Trophoblast cell (in vitro differentiated cells and primary cell): Measurements from ENCODE around the gene FGF1.
A peak's percentile ranks its signal among the peaks of the same experiment; 100 is the strongest.

Experiments used
- DNase-seq, 2 donors: peaks; one replicate each; pipeline ENCODE4 v3.0.0-alpha.2; 2016
- H2AFZ ChIP-seq: 2 replicates; pipeline ENCODE4 v1.6.1; 2013; ENCODE audit warnings: low read length, moderate library complexity, mild to moderate bottlenecking; ENCODE audit not compliant: insufficient read depth, poor library complexity
- H2AK5ac ChIP-seq: 2 replicates; pipeline ENCODE4 v1.6.1; 2013; ENCODE audit warnings: mild to moderate bottlenecking, low read length
- H2BK120ac ChIP-seq: 2 replicates; pipeline ENCODE4 v1.6.1; 2013; ENCODE audit warnings: low read length, mild to moderate bottlenecking, moderate library complexity; ENCODE audit not compliant: insufficient read depth, poor library complexity
- H2BK12ac ChIP-seq: 2 replicates; pipeline ENCODE4 v1.6.1; 2013; ENCODE audit warnings: mild to moderate bottlenecking, low read length, moderate library complexity
- H2BK5ac ChIP-seq: 2 replicates; pipeline ENCODE4 v1.6.1; 2013; ENCODE audit warnings: low read length, low read depth, moderate library complexity, mild to moderate bottlenecking; ENCODE audit not compliant: poor library complexity
- H3K14ac ChIP-seq: 2 replicates; pipeline ENCODE4 v1.6.1; 2013; ENCODE audit warnings: mild to moderate bottlenecking, low read length
- H3K18ac ChIP-seq: 2 replicates; pipeline ENCODE4 v1.6.1; 2013; ENCODE audit warnings: mild to moderate bottlenecking, low read length
- H3K23ac ChIP-seq: 2 replicates; pipeline ENCODE4 v1.6.1; 2013; ENCODE audit warnings: low read length
- H3K27ac ChIP-seq: 2 replicates; pipeline ENCODE4 v1.5.1; 2013; ENCODE audit warnings: low read depth, mild to moderate bottlenecking, inconsistent platforms, low read length, moderate library complexity
- H3K27me3 ChIP-seq: 2 replicates; pipeline ENCODE4 v1.6.1; 2013; ENCODE audit warnings: inconsistent platforms, mild to moderate bottlenecking, low read length, moderate library complexity; ENCODE audit not compliant: insufficient read depth
- H3K36me3 ChIP-seq, 2 experiments: 1 replicate in 1 of 2; 2 replicates in 1 of 2; pipeline ENCODE4 v1.6.1; 2013; ENCODE audit warnings: low read length in 2 of 2, mild to moderate bottlenecking in 2 of 2, moderate library complexity in 1 of 2; ENCODE audit not compliant: insufficient read depth in 2 of 2, control insufficient read depth in 1 of 2
- H3K4ac ChIP-seq: 2 replicates; pipeline ENCODE4 v1.6.1; 2013; ENCODE audit warnings: low read depth, mild to moderate bottlenecking, low read length, moderate library complexity
- H3K4me1 ChIP-seq, 2 experiments: 1 replicate in 1 of 2; 2 replicates in 1 of 2; pipeline ENCODE4 v1.6.1; 2013; ENCODE audit warnings: low read length in 2 of 2, mild to moderate bottlenecking in 2 of 2, moderate library complexity in 1 of 2; ENCODE audit not compliant: insufficient read depth in 2 of 2, control insufficient read depth in 1 of 2
- H3K4me2 ChIP-seq: 2 replicates; pipeline ENCODE4 v1.6.1; 2013; ENCODE audit warnings: inconsistent platforms, mild to moderate bottlenecking, low read length, moderate library complexity
- H3K4me3 ChIP-seq: 2 replicates; pipeline ENCODE4 v1.5.1; 2013; ENCODE audit warnings: mild to moderate bottlenecking, low read depth, low read length, inconsistent platforms
- H3K79me1 ChIP-seq: one replicate; pipeline ENCODE4 v1.6.1; 2013; ENCODE audit warnings: low read length
- H3K79me2 ChIP-seq: 2 replicates; pipeline ENCODE4 v1.6.1; 2013; ENCODE audit warnings: low read length, mild to moderate bottlenecking; ENCODE audit not compliant: control insufficient read depth, insufficient read depth, poor library complexity
- H3K9ac ChIP-seq: 2 replicates; pipeline ENCODE4 v1.6.1; 2013; ENCODE audit warnings: mild to moderate bottlenecking, low read length
- H3K9me3 ChIP-seq: 2 replicates; pipeline ENCODE4 v1.6.1; 2013; ENCODE audit warnings: low read depth, mild to moderate bottlenecking, control low read depth, inconsistent platforms, low read length; ENCODE audit not compliant: insufficient read depth
- H4K12ac ChIP-seq: 2 replicates; pipeline ENCODE4 v1.6.1; 2013; ENCODE audit warnings: low read depth, mild to moderate bottlenecking, low read length, moderate library complexity
- H4K8ac ChIP-seq: 2 replicates; pipeline ENCODE4 v1.6.1; 2013; ENCODE audit warnings: low read depth, mild to moderate bottlenecking, low read length, moderate library complexity
- H4K91ac ChIP-seq: one replicate; pipeline ENCODE4 v1.6.1; 2013; ENCODE audit warnings: low read depth, mild to moderate bottlenecking, low read length, moderate library complexity
- WGBS: extraction: QIAGEN DNeasy Blood & Tissue Kit; methylation state at CpG from one replicate; pipeline ENCODE4 v1.1.7; 2013; ENCODE audit warnings: missing lambda C conversion rate; ENCODE audit not compliant: insufficient read length, insufficient coverage; ENCODE audit errors: extremely low coverage; 5-methylcytosine and 5-hydroxymethylcytosine counted together

Gene FGF1

GRCh38 chr5:142663246-142663645, 22.6 kb downstream of the FGF1 start:
- WGBS = no CpG with 5 or more reads among the region's 6 CpGs

GRCh38 chr5:142661957-142662356, 23.9 kb downstream of the FGF1 start:
- WGBS = no CpG with 5 or more reads among the region's 11 CpGs
- DNase-seq = peak; percentile 34 to 54
- Histone ChIP-seq H2AK5ac (no peak overlapping the region), H3K79me1 (no peaks in the 10 kb centered on the region), H3K27ac (no peak overlapping the region), H3K23ac (no peak overlapping the region), H3K9me3 (no peaks in the 10 kb centered on the region), H3K4me3 (no peak overlapping the region), H3K14ac (no peak overlapping the region), H4K91ac (no peak overlapping the region), H2BK12ac (no peak overlapping the region), H2BK120ac (no peak overlapping the region), H4K8ac (no peak overlapping the region), H3K4me1 (no peaks in the 10 kb centered on the region), H3K4me2 (no peak overlapping the region), H3K36me3 (no peaks in the 10 kb centered on the region), H2BK5ac (no peak overlapping the region), H3K9ac (no peak overlapping the region), H3K79me2 (no peaks in the 10 kb centered on the region), H2AFZ (no peak overlapping the region), H3K27me3 (no peaks in the 10 kb centered on the region), H3K18ac (no peak overlapping the region), H3K4ac (no peak overlapping the region), H4K12ac (no peak overlapping the region)

More at GRCh38 chr5:142663246-142663645, 22.6 kb downstream of the FGF1 start:
- Histone ChIP-seq H2BK5ac (no peak overlapping the region), H3K9me3 (no peaks in the 10 kb centered on the region), H4K12ac (no peak overlapping the region), H2AK5ac (no peak overlapping the region), H2BK12ac (no peak overlapping the region), H3K27ac (no peak overlapping the region), H3K14ac (no peak overlapping the region), H3K18ac (no peak overlapping the region), H3K4me2 (no peak overlapping the region), H3K36me3 (no peaks in the 10 kb centered on the region), H3K79me1 (no peaks in the 10 kb centered on the region), H3K27me3 (no peaks in the 10 kb centered on the region), H4K91ac (no peak overlapping the region), H3K4me1 (peaks cover 5% of the 10 kb centered on the region in 2 experiments), H3K4me3 (no peak overlapping the region), H2AFZ (no peak overlapping the region), H2BK120ac (no peak overlapping the region), H3K9ac (no peak overlapping the region), H3K23ac (no peak overlapping the region), H3K4ac (no peak overlapping the region), H3K79me2 (no peaks in the 10 kb centered on the region), H4K8ac (no peak overlapping the region)
- DNase-seq = no peak

- no peak for DNase-seq
- Histone ChIP-seq H4K91ac (no peak overlapping the region), H3K36me3 (no peaks in the 10 kb centered on the region), H3K9ac (no peak overlapping the region), H3K4me3 (no peak overlapping the region), H2AK5ac (no peak overlapping the region), H3K79me1 (no peaks in the 10 kb centered on the region), H2BK120ac (no peak overlapping the region), H4K8ac (no peak overlapping the region), H3K23ac (no peak overlapping the region), H3K18ac (no peak overlapping the region), H3K79me2 (no peaks in the 10 kb centered on the region), H3K14ac (no peak overlapping the region), H3K4me2 (no peak overlapping the region), H3K27me3 (no peaks in the 10 kb centered on the region), H2BK12ac (no peak overlapping the region), H3K4me1 (no peaks in the 10 kb centered on the region), H3K27ac (no peak overlapping the region), H2AFZ (no peak overlapping the region), H2BK5ac (no peak overlapping the region), H3K9me3 (no peaks in the 10 kb centered on the region), H4K12ac (no peak overlapping the region), H3K4ac (no peak overlapping the region)
- no CpG with 5 or more reads among the region's 2 CpGs for WGBS
Measured at GRCh38 chr5:142661143-142661542, 24.7 kb downstream of the FGF1 start.

GRCh38 chr5:142660731-142661130, 25.2 kb downstream of the FGF1 start:
- Histone ChIP-seq H3K4me3 (no peak overlapping the region), H3K27me3 (no peaks in the 10 kb centered on the region), H2AFZ (no peak overlapping the region), H2BK5ac (no peak overlapping the region), H3K36me3 (no peaks in the 10 kb centered on the region), H3K14ac (no peak overlapping the region), H3K18ac (no peak overlapping the region), H3K23ac (no peak overlapping the region), H3K4ac (no peak overlapping the region), H2BK120ac (no peak overlapping the region), H4K91ac (no peak overlapping the region), H3K79me2 (no peaks in the 10 kb centered on the region), H3K4me2 (no peak overlapping the region), H3K4me1 (no peaks in the 10 kb centered on the region), H2BK12ac (no peak overlapping the region), H3K27ac (no peak overlapping the region), H4K8ac (no peak overlapping the region), H3K9ac (no peak overlapping the region), H3K79me1 (no peaks in the 10 kb centered on the region), H2AK5ac (no peak overlapping the region), H4K12ac (no peak overlapping the region), H3K9me3 (no peaks in the 10 kb centered on the region)
- no peak for DNase-seq
